ENCODE results near the gene UBE2I.

Gene UBE2I

DNA sequence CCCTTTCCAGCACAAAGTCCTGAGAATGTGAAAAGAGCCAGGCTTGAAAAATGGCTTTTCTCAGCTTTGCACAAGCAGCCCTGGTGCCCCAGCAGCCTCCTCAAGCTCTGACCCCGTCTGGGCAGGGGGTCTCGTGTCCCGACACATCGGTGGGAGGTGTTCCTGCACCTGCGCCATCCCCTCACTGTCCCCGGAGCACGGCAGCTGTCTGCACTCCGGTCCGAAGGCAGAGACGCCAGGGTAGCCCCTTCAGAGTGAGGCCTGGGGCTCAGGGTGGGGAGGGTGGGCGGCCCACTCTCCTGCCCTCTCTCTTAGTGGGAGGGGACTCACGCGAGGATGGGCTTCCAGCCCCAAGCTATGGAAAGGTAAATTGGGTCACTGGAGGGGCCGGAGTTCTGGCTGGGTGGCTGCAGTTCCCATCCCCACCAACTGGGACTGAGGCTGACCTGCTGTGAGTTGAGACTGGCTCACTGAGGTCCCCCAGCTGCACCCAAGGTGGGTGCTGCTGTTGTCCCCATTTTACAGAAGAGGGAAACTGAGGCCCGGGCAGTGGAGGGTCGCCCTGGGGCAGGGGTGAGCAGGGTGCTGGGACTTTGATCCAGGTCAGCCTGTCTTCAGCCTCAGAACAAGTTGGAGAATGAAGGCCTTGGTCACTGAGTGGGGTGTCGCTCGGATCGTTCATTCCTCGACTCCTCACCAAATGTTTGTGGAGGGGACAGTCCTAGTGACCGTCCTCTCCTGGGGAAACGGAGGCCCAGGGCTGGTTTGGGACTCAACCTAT lies 21.7 kb downstream of the UBE2I start:
- no peak for DNase-seq

DNA sequence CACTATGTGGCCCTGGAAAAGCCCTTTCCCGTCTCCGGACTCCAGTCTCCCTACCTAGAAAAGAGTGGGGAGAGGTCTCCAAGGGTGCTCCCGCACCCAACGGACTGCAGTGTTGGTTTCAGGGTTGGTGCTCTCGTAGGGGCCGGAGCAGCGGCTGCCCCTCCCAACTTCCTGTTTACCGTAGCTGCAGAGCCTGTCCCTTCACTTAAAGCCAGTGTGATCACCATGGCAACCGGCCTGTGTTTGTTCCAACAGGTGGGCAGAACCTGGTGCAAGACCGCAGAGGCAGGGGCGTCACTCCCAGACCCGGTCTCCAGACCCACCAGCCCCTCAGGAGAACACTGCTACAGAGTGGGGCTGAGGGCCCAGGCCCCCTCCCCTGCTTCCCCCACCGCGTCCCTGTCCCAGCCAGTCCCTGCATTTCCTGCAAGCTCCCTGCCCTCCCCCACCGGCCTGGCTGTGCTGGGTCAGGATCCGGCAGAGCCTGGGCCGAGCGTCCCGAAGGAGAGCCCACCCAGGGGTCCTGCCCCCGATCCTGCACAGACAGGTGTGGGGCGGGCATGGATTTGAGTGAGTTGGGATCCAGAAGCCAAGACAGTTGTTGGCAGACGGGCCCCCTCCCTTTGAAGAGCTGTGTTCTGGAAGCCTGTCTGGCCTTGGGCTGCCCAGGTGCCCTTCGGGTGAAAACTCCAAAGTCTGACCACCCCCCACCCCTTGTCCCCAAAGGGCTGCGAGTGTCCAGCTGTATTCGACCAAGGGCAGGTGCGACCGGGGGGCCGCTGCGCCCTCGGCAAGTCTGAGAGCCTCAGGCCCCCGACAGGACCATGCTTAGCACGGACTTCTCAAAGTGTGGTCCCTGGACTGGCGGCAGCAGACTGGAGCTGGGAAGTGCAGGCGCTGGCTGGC lies 22.5 kb downstream of the UBE2I start:
- DNase-seq = no peak

DNA sequence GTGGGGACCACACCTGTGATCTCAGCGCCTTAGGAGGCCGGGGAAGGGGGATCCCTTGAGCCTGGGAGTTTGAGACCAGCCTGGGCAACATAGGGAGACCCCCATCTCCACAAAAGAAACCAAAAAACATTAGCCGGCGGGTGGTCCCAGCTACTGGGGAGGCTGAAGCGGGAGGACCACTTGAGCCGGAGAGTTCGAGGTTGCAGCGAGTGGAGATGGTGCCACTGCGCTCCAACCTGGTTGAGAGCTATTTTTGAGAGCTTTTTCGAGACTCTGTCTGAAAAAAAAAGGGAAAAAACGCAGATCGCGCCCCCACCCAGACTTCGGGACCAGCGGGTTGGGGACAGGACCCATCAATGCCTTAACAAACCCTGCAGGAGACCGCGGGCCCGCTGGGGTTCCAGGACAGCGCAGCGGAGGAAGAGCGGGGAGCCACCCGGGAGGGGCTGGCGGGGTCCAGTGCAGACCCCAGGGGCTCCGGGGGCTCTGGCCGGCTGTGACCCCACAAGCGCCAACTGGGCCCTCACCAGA lies 23.2 kb downstream of the UBE2I start:
- no peak for DNase-seq

DNA sequence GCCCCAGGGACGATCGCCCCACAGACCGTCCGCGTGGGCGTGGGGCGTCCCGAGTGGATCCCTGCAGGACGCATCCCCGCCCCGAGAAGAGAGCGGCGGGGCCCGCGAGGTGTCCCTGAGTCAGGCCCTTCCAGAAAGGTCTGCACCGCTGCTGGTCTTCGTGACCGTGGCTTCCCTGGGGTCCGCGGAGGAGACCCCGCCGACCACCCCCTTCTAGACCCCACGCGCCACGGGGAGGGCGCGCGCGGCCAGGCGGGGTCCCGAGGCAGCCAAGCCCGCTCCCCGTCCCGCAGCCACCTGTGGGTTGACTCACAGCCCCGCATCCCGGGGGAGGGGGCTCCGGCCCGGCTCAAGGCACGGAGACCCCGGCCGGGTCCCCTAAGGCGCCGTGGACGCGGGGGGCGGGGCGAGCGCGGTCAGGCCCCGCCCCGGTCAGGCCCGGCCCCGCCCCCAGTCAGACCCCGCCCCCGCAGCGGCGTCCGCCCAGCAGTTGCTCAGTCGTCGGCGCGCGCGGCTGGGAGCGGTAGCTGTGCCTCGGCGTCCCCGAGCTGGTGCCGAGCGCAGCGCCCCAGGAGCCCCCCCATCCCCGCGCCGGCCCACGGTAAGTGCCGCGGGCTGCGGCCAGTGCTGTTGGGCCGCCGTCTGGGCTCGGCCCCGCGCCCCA lies 23.8 kb downstream of the UBE2I start, which contains the start of gene BAIAP3:
Gene BAIAP3 (plus strand): TSS at position 497 of the 664 bp plus-strand sequence. CDS start 4,905 bp downstream, outside the sequence.
- no peak for DNase-seq

DNA sequence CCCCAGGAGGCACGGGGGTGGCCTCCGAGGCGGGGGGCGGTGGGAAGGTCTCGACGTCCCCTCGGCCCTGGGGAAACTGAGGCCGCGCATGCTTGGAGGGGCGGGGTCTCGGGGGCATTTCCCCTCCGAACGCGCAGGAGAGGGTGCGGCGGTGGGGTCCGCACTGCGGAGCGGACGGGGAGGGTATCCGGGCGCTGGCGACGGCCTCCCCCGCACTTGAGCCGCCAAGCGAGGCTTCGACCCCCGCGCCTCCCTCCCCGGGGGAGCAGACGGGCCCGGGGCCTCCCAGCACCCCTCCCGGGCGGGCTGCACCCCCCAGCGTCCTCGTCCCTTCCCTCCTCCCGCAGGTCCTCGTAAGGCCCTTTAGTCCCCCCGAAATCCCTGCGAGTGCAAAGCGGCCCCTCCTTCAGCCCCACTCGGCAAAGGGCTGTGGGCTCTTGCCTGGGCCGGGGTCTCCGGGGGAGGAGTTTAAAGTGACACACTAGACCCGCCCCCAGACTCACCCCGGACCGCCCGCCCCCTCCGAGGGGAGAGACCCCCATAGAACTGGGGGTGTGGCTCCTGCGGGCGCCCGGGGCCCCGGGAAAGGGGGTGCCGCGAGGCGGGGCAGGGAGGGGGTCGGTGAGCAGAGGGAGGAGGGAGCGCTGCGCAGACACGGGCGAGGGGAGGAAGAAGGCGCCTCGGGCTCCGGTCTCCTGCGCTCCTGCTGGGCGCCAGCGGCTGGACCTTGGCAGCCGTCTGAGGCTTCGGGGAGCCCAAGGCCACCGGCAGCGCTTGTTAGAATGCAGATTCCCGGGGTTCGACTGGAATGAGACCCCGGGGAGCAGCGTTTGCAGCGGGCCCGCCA lies 24.6 kb downstream of the UBE2I start:
- no peak for DNase-seq

DNA sequence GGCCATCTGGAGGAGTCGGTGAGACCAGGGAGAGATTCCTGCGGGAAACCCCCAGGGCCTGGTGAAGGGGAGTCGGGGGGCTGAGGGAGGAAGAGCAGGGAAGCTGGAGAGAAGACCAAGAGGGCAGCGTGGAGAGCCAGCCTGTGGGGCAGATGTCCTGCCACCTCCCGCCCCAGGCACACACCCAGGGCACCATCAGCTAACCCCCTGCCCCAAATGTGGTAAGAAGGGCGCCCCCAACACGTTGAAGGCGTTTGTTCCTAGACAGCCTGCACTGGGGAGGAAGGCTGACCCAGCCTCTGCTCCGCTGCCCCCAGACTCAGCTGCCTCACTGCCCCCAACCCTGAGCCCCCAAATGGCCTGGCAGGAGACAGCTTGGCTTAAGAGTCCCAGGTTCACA lies 25.3 kb downstream of the UBE2I start:
- no peak for DNase-seq

DNA sequence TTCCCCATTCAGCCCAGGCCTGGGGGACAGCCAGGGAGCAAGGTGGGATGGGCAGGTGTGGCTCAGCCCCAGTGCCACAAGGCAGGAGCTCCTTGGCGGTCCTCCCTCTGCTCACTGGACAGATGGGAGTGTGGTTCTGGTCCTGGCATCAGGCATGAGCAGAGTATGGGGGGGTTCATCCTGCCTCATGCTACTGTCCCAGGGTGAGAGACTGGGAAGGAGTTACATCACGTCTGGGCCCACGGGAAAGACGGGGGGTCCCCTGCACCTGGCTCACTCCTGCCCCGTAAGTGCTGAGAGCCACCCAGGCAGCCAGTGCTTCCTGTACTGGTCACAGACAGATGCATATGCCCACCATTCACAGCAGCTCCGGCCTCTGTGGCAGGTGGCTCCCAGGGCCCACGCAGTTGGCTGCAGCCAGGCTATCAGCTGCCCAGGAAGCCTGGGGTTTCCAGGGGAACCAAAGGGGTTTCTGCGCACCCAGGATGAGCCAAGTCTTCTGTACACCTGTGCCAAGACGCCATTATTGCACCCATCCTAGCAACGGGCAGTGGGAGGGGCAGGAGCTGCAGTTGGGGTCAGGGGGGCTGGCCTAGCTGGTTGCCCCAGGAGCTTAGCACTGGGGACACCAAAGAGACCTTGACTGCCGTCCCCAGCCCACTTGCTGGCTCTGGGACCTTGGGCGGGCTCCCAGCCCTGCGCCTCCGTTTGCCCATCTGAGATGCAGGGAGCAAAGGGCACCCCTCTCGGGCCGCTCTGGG lies 26.0 kb downstream of the UBE2I start:
- no peak for DNase-seq

DNA sequence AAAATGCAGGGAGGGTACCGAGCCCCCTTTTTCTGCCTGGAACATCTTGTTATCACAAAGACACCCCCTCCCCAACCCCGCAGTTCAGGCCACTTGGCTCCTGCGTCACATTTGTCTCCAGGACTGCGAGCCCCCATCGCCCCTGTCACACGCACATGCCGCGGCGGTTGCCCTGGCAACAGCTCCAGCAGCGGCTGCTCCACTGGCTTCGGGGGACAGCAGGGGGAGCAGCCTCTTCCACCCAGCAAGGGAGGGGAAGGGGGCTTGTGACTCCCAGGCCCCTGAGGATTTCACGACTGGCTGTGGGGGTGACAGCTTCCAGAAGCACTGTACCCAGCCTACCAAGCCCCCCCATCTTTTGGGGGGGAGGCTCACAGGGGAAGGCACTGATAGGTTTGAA lies 26.6 kb downstream of the UBE2I start:
- no peak for DNase-seq

DNA sequence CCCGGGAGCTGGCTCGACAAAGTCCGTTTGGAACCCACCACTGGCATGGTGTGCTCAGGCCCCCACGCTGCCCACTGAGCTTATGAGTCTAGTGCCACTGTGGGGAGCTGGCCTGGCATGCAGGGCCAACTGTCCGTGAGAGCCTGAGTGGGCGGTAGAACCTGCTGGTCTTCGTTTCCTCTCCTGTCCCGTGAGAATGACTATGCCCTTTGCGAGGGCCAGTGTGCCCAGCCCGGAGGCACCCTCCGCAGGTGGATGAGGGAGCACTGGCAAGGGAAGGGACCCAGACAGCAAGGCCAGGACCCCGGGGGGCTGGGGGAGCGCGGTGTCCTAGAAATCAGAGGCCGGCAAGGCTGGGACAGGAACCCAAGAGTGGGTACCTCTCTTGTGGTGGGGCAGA lies 27.2 kb downstream of the UBE2I start:
- no peak for DNase-seq

DNA sequence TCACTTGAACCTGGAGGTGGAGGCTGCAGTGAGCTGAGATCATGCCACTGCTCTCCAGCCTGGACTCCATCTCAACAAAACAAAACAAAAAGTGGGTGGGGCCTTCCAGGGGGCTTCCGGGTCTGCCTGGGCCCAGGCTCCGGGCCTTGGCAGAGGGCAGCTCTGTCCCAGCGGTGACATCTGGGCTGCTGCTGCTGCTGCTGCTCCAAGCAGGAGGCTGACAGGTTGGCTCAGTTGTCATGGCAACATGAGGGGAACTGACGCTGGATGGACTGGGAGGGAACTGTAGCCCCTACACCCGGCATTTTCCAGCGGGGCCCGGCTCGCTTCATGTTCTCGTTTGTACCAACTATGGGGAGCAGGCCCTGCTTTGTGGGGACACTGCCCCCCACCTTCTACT lies 28.1 kb downstream of the UBE2I start:
- no peak for DNase-seq

DNA sequence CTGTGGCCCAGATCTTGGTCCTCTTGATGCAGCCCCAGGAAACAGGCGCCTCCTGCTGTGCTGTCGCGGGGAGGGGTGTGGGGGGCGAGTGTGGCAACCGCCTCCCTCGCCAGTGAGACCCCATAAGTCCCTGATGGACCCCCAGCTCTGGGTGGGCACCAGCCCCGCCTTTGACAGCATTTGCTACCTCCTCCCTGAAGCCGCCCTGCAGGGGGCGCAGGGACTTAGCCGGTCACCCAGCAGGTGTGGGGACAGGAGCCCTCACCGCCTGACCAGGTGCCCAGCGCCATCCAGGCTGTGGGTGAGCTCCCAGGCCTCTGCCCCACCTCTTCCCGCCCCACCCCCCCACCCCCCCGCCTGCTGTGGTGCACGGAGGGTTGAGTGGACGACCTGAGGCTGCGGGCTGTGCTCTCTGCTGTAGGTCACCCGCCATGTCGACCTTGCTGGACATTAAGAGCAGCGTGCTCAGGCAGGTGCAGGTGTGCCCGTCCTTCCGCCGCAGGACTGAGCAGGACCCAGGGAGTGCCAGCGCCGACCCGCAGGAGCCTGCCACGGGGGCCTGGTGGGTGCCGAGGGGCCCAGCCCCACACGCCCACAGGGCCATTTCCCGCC lies 28.8 kb downstream of the UBE2I start:
- DNase-seq = no peak

DNA sequence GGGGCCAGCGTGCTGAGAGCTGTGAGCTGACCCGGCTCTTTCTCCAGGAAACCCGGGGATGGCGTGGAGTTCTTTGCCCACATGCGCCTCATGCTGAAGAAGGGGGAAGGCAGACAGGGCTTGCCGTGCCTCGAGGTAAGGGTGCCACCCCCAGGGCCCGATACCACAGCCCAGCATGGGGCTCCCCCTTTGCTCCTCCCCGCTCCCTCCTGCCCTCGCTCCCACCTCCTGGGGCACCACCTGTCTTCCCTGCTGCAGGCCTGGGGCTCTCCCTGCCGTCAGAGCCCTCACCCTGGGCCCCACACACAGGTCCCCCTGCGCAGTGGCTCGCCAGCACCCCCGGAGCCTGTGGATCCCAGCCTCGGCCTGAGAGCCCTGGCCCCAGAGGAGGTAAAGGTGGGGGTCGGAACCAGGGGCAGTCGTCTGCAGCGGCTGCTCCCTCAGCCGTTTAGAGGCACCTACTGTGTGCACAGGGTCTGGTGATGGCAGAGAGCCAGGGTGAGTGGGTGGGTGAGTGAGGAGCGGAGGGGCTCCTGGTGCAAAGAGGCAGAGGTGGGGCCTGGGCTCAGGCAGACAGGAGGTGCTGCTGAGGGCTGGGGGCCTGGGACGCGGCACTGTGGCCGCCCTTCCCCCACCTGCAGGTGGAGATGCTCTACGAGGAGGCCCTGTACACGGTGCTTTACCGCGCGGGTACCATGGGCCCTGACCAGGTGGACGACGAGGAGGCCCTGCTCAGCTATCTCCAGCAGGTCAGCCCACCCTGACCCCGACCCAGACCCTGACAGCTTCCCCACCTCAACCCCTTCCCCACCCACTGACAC lies 29.6 kb downstream of the UBE2I start:
- DNase-seq = no peak

DNA sequence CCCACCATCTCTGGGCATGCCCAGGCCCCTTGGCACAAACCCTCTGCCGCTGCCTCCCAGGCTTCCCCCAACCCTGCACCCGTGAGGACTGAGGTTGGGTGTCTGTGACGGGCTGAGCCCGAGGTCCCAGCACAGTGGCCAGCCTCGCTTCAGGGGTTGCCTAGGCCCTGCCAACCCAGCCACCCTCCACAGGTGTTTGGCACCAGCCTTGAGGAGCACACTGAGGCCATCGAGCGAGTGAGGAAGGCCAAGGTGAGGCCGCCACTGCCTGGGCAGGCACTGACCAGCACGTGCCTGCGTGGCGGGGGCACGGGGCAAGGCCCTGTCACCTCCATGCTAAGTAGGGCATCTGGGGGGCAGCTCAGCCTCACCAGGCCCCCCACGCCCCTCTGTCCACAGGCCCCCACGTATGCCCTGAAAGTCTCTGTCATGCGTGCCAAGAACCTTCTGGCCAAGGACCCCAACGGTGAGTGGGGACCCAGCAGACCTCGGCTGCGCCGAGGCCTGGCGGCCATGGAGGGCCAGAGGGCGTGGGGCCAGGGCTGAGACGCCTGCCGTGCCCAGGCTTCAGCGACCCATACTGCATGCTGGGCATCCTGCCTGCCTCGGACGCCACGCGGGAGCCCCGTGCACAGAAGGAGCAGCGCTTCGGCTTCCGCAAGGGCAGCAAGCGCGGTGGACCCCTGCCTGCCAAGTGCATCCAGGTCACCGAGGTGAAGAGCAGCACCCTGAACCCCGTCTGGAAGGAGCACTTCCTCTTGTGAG lies 31.5 kb downstream of the UBE2I start:
- DNase-seq = no peak

DNA sequence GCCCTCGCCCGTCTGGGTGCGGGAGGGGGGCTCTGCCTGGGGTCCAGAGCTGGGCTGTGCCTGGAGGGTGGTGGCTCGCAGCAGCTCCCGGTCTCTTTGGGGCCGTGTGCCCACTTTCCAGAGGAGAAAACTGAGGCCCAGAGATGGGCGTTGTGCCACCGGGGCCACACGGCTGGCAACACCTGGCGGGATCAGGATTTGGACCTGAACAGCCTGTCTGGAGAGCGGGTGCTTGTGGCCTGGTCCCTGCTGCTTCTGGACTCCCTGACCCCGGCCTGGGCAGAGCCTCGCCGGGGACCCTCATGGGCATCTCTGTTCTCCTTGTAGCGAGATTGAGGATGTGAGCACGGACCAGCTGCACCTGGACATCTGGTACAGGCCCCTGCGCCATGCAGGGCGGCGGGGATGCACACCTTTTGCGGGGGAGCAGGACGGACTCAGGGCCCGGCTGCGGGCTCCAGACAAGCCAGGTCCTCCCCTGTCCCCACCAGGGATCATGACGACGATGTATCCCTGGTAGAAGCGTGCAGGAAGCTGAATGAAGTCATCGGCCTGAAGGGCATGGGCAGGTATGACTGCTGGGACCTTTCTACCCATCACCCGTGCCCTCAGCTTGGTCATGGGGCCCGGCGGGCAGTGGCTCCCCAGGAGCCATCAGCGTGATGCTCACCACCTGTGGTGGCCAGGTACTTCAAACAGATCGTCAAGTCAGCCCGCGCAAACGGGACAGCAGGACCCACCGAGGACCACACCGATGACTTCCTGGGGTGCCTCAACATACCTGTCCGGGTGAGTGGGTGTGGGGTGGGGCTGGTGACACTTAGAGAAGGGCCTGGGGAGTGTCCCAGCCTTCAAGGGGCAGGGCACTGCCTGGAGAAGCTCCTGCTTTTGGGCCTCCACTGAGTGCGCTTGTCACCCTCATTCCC lies 32.3 kb downstream of the UBE2I start:
- no peak for DNase-seq

DNA sequence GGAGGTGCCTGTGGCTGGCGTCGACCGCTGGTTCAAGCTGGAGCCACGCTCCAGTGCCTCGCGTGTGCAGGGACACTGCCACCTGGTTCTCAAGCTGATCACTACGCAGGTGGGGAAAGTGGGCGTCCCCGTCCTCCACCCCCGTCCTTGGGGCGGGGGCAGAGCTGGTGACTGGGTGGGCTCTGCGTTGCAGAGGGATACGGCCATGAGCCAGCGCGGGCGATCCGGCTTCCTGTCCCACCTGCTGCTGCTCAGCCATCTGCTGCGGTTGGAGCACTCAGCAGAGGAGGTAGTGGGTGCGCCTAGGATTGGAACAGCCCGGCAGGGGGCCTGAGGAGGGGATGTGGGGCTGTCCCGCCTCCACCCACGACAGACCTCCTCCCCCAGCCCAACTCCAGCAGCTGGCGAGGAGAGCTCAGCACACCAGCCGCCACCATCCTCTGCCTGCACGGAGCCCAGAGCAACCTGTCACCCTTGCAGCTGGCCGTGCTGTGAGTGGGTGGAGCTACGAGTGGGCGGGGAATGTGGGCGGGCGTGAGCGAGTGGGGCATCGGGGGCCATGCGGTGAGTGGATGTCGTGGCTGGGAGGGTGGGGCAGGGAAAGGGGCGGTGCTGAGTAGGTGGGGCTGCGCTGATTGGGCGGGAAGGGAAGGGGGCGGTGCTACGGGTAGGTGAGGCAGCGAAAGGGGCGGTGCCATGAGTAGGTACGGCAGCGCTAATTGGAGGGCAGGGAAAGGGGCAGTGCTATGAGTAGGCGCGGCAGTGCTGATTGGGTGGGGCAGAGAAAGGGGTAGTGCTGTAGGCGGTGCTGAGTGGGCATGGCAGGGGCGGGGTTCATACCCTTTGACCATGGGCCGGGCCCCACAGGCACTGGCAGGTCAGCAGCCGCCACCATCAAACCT lies 33.3 kb downstream of the UBE2I start:
- DNase-seq = peak; percentile 92

DNA sequence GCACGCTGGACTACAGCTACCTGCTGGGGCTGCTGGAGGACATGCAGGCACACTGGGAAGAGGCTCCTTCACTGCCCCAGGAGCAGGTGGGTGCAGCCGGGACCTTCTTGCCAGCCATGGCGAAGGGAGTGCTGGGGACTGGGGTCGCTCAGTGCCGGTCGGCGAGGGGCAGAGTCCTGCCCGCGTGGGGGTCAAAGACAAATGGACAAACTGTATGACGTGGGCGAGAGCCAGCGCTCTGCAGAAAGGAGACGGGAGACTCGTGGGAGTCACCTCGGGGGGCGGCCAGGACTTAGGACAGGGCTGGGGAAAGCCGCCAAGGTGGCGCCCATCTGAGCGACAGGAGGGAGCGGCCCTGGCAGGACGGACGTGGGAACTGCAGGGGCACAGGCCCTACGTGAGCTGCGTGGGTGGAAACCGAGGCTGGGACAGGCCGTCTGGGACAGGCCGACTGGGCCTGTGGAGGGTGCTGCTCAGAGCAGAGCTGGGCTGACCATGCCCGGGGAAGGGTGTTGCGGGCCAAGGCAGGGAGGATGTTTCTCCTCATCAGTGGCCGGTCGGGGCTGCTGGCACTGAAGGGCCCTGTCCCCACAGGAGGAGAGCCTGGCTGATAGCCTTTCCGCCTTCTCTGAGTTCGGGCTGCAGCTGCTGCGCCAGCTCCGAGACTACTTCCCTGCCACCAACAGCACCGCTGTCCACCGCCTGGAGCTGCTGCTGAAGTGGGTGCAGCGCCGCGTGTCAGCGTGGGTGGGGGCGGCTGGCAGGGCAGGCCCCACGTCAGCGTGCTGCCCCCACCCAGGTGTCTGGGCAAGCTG lies 34.2 kb downstream of the UBE2I start:
- DNase-seq = no peak
